Measurements from ENCODE around the gene CST3. TPM values are rescaled to one million over a fixed set of nuclear protein-coding genes. Genes with fewer than 3 reads are reported as not detected.
"Not testable (repeated sequence)": the region's sequence is repeated elsewhere in the genome, so short reads cannot be mapped to it uniquely, and the experiment has no call there.

The CST3 gene
- total RNA-seq = 10 to 100 TPM; 21.8 to 24.2 TPM
- polyA plus RNA-seq (2013, experiment 1 of 2) = 231 TPM
- polyA plus RNA-seq (2013, experiment 2 of 2) = 132 TPM
- total RNA-seq = 0 to 54.7 (median 1.9) reads per million in 172 experiments

- H3K4me1 ChIP-seq (ENCODE audit: insufficient read depth, low read length) = no peaks in the 10 kb centered on the region
- TF ChIP-seq CTCF (IDR thresholded peaks at IDR 0.05) = no peak
- no peaks in the 10 kb centered on the region for H3K36me3 Mint-ChIP-seq (ENCODE audit: low read depth)
- intact Hi-C loops (cut with DNase I, micrococcal nuclease) = no loop called here
- peak in 3 of 14 experiments; percentile 13 to 27 (median 20) for DNase-seq
- H3K27me3 ChIP-seq (ENCODE audit: control insufficient read depth in 1 of 2, insufficient read depth in 2 of 2, low read length in 2 of 2) = peaks cover 3 to 9% of the 10 kb centered on the region in 2 experiments
- H3K4me3 ChIP-seq (ENCODE audit: low read length) = peak within 1 kb of the TSS; percentile 35
- H3K4me3 Mint-ChIP-seq = peak within 1 kb of the TSS; percentile 67
- no peaks in the 10 kb centered on the region for H3K36me3 ChIP-seq (ENCODE audit: insufficient read depth, low read length)
- H3K9me3 ChIP-seq (ENCODE audit: control insufficient read depth in 1 of 2, insufficient read depth in 1 of 2, low read length in 2 of 2) = peaks cover 0 to 2% of the 10 kb centered on the region in 2 experiments
- peaks cover 38% of the 10 kb centered on the region for H3K27me3 Mint-ChIP-seq
- no peak for ATAC-seq (ENCODE audit: poor library complexity)
- no peak within 1 kb of the TSS for H3K27ac Mint-ChIP-seq
- ChIA-PET POLR2A (no interaction called here), CTCF (no interaction called here)
- H3K9me3 Mint-ChIP-seq = no peaks in the 10 kb centered on the region
- peaks cover 5% of the 10 kb centered on the region for H3K4me1 Mint-ChIP-seq (ENCODE audit: low read depth)
- H3K27ac ChIP-seq (ENCODE audit: low read depth in 1 of 2, low read length in 2 of 2) = no peak within 1 kb of the TSS
These were observed at the start of gene CST3 for GRCh38 chr20:23637282-23638221. Gene CST3 (minus strand): TSS chr20:23637955. CDS start chr20:23637862, 93 bp downstream.

GRCh38 chr20:23686046-23686750, 48.4 kb upstream of the CST3 start:
- Mint-ChIP-seq H3K4me3 (no peak overlapping the region), H3K4me1 (ENCODE audit: low read depth) (no peaks in the 10 kb centered on the region), H3K27me3 (peaks cover 11% of the 10 kb centered on the region), H3K36me3 (ENCODE audit: low read depth) (no peaks in the 10 kb centered on the region), H3K9me3 (no peaks in the 10 kb centered on the region), H3K27ac (no peak overlapping the region)
- Histone ChIP-seq H3K27ac (ENCODE audit: low read depth in 1 of 2, low read length in 2 of 2) (no peak overlapping the region), H3K27me3 (ENCODE audit: control insufficient read depth in 1 of 2, insufficient read depth in 2 of 2, low read length in 2 of 2) (peaks cover 0 to 3% of the 10 kb centered on the region in 2 experiments), H3K36me3 (ENCODE audit: insufficient read depth, low read length) (no peaks in the 10 kb centered on the region), H3K9me3 (ENCODE audit: control insufficient read depth in 1 of 2, insufficient read depth in 1 of 2, low read length in 2 of 2) (no peaks in the 10 kb centered on the region), H3K4me1 (ENCODE audit: insufficient read depth, low read length) (no peaks in the 10 kb centered on the region), H3K4me3 (ENCODE audit: low read length) (no peak overlapping the region)
- ChIA-PET POLR2A (no interaction called here), CTCF (no interaction called here)
- no peak for TF ChIP-seq CTCF (IDR thresholded peaks at IDR 0.05)
- no peak for ATAC-seq (ENCODE audit: poor library complexity)
- DNase-seq = no peak
- intact Hi-C loops (cut with DNase I, micrococcal nuclease) = no loop called here

- H3K4me1 Mint-ChIP-seq (ENCODE audit: low read depth); H3K27ac Mint-ChIP-seq; H3K4me3 ChIP-seq (ENCODE audit: low read length); H3K27ac ChIP-seq (ENCODE audit: low read depth in 1 of 2, low read length in 2 of 2); H3K36me3 ChIP-seq (ENCODE audit: insufficient read depth, low read length); POLR2A ChIA-PET; H3K4me1 ChIP-seq (ENCODE audit: insufficient read depth, low read length); CTCF ChIA-PET; H3K27me3 ChIP-seq (ENCODE audit: control insufficient read depth in 1 of 2, insufficient read depth in 2 of 2, low read length in 2 of 2); intact Hi-C loops (cut with DNase I, micrococcal nuclease); DNase-seq; H3K9me3 ChIP-seq (ENCODE audit: control insufficient read depth in 1 of 2, insufficient read depth in 1 of 2, low read length in 2 of 2); H3K4me3 Mint-ChIP-seq; H3K36me3 Mint-ChIP-seq (ENCODE audit: low read depth); ATAC-seq (ENCODE audit: poor library complexity); H3K9me3 Mint-ChIP-seq: not testable (repeated sequence)
- H3K27me3 Mint-ChIP-seq = peaks cover 18% of the 10 kb centered on the region
These were observed 47.8 kb upstream of the CST3 start for GRCh38 chr20:23685529-23685896.
